Astrocyte of the spinal cord (primary cell): ENCODE measurements around the gene C16orf46.
A peak's percentile ranks its signal among the peaks of the same experiment; 100 is the strongest.

Source experiments
- DNase-seq: peaks from one replicate; pipeline ENCODE4 v3.0.0; 2011; ENCODE audit warnings: low read depth, low spot score
- H3K4me3 ChIP-seq: 2 replicates; pipeline ENCODE4 v1.5.1; 2011; ENCODE audit warnings: low read depth, mild to moderate bottlenecking, low read length, moderate library complexity
- in situ Hi-C: cut with HindIII; loops from 2 replicates; pipeline ENCODE4 v1.10.0; 2017; ENCODE audit warnings: low sequenced_read_pairs
- TF ChIP-seq, protein P1 (sequence below): IDR thresholded peaks from 2 replicates; pipeline ENCODE4 v1.5.1; 2012; ENCODE audit warnings: low read depth, mild to moderate bottlenecking, low read length, inconsistent platforms

The C16orf46 gene

DNA sequence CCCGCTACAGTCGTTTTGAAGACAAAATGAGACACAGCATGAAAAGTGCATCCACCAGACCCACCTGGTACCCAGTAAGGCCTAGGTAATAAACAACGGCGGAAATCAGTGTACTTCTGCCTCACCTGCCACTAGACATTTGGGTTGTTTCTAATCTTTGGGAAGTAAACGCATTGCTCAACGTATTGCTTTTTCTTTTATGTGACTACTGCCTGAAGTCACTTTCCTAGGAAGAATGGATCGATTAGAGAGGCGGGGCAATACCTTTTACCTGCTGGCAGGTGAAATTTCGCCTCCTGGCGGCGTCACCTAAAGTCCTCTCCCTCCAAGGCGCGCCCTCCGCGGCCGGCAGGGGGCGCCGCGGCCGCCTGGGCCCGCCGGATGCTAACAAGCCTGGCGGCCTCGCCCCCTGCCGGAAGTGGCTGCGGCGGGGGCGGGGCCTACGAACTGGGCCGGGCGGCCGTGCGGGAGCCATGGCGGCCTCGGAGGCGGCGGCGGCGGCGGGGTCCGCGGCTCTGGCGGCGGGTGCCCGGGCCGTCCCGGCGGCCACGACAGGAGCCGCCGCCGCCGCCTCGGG is 41.6 kb downstream of the C16orf46 start, which contains the start of gene ATMIN:
TSS of gene ATMIN (plus strand) at position 445 of the 577 bp plus-strand sequence. CDS start at position 474, 29 bp downstream.
- in situ Hi-C loops: no loop called here

DNA sequence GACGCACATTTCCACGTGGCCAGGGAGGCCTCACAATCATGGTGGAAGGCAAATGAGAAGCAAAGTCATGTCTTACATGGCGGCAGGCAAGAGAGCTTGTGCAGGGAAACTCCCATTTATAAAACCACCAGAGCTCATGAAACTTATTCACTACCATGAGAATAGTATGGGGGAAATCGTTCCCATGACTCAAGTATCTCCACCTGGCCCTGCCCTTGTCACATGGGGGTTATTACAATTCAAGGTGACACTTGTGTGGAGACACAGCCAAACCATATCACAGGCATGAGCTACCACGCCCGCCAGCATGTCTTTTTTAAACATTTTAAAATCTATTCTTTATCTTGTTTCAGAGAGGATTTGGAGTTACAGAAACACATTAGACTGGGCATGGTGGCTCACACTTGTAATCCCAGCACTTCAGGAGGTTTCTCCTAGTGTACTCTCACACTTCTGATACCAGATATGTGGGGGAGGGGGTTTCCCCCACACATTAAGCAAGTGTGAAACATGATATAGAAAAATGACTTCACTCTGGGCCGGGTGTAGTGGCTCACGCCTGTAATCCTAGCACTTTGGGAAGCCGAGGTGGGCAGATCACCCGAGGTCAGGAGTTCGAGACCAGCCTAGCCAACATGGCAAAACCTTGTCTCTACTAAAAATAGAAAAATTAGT is 47.0 kb downstream of the C16orf46 start:
- in situ Hi-C loops: no loop called here
- no peak overlapping the region for H3K4me3 ChIP-seq
- DNase-seq: no peak
- TF ChIP-seq, protein P1, sequence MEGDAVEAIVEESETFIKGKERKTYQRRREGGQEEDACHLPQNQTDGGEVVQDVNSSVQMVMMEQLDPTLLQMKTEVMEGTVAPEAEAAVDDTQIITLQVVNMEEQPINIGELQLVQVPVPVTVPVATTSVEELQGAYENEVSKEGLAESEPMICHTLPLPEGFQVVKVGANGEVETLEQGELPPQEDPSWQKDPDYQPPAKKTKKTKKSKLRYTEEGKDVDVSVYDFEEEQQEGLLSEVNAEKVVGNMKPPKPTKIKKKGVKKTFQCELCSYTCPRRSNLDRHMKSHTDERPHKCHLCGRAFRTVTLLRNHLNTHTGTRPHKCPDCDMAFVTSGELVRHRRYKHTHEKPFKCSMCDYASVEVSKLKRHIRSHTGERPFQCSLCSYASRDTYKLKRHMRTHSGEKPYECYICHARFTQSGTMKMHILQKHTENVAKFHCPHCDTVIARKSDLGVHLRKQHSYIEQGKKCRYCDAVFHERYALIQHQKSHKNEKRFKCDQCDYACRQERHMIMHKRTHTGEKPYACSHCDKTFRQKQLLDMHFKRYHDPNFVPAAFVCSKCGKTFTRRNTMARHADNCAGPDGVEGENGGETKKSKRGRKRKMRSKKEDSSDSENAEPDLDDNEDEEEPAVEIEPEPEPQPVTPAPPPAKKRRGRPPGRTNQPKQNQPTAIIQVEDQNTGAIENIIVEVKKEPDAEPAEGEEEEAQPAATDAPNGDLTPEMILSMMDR: no peak

More for the DNA sequence above, 41.6 kb downstream of the C16orf46 start, which contains the start of gene ATMIN:
- TF ChIP-seq, protein P1: peak; percentile 91
- peak; percentile 83 for DNase-seq
- peak within 1 kb of the TSS; percentile 66 for H3K4me3 ChIP-seq

DNA sequence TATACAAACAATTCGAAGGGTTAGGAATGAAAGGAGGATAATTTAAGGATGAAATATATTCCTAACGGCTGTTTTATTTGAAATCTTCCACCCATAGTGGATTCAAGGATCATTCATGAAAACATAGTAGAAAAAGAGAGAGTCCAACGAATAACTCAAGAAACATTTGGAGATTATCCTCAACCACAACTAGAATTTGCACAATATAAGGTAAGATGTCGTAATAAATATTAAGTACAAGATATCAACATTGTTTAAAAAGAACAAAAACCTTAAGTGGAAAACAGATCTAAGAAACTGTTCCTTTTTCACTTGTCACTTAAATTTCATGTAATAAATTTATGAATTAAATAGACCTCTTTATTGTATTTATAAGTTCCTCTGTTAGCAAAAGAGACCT is 50.6 kb downstream of the C16orf46 start:
- TF ChIP-seq, protein P1: no peak
- no peak overlapping the region for H3K4me3 ChIP-seq
- in situ Hi-C loops: no loop called here
- DNase-seq: no peak

DNA sequence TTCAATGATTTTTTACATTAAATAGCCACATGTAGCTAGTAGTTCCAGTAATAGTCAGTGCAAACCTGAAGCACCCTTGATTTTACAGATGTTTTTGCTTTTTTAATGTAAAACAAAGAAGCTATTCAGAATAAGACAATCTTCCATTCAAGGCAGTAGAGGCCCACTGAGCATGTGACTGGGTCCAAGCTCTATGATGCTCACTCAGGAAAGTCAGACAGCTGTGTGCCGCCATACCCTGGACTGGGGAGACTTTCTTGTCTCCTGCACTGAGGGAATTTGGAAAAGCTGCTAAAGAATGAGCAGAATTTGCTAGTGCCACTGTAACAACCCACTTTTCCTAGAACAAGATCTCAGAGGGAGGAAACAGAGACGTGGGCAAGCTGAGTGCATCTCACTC is 58.5 kb downstream of the C16orf46 start:
- H3K4me3 ChIP-seq: no peak overlapping the region
- in situ Hi-C loops: no loop called here
- no peak for DNase-seq
- TF ChIP-seq, protein P1: no peak

DNA sequence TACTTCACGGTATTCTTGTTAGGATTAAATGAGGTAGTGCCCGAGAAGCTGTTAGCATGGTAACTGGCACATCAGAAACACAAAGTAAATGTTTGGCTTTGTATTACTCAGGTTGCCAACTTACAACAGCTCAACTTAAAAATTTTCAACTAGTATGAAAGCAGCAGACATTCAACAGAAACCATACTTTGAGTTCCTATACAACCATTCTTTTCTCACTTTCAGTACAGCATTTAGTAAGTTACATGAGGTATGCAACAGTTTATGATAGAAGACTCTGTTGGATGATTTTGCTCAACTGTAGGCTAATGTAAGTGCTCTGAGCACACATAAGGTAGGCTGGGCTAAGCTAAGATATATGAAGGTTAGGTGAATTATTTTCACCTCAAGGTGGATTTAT is 62.4 kb downstream of the C16orf46 start:
- no peak for DNase-seq
- TF ChIP-seq, protein P1: no peak
- in situ Hi-C loops: no loop called here
- H3K4me3 ChIP-seq: no peak overlapping the region

DNA sequence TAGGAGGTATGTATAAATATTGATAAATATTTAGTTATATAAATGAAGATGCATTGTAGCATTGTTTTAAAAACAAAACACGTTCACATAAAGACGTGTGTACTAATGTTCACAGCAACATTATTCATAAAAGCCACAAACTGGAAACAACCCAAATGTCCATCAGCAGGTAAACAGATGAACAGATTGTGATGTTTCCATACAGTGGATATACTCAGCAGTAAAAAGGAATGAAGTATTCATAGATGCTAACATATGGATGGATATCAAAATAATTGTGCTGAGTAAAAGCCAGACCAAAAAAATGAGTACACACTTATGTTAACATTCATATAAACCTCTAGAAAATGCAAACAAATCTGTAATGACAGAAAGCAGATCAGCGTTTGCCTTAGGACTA is 64.1 kb downstream of the C16orf46 start:
- in situ Hi-C loops: no loop called here
- TF ChIP-seq, protein P1: no peak

More for the DNA sequence above, 64.1 kb downstream of the C16orf46 start:
- no peak overlapping the region for H3K4me3 ChIP-seq
- DNase-seq: no peak
